Endothelial cell of umbilical vein (primary cell): ENCODE data around the gene TENM4. TPM values are rescaled to one million over a fixed set of nuclear protein-coding genes. Genes with fewer than 3 reads are reported as not detected.

Experiments used
- BruUV-seq: library from RNA; stranded (reverse); fragments of 400-500 nt; replicated peaks from 2 replicates; lab custom pipeline; 2021; lab: Mats Ljungman, UMichigan
- CTCF ChIA-PET: fragments of 300-600, 350-600 bp; sonication (Branson Sonifier 250); formaldehyde crosslinking; loops from one replicate; lab custom pipeline; 2021; ENCODE audit warnings: antibody characterized with exemption, inconsistent platforms; lab: Charles Lee
- POLR2A ChIA-PET: fragments of 300-600, 350-600 bp; sonication (Branson Sonifier 250); formaldehyde crosslinking; loops from one replicate; lab custom pipeline; 2021; ENCODE audit warnings: antibody characterized with exemption, inconsistent platforms; lab: Charles Lee
- DNase-seq: peaks from one replicate; pipeline ENCODE4 v3.0.0-alpha.2; 2011; ENCODE audit warnings: low read depth, low spot score
- FAIRE-seq: peaks from 2 replicates; lab custom pipeline; 2011; peaks lifted over from hg19 to GRCh38; lab: Jason Lieb, UNC
- H2AFZ ChIP-seq: 2 replicates; pipeline ENCODE4 v1.6.0; 2012; ENCODE audit warnings: low read depth, low read length, control low read depth, inconsistent platforms
- H3K27ac ChIP-seq: 2 replicates; pipeline ENCODE4 v1.5.1; 2011; ENCODE audit warnings: low read depth, mild to moderate bottlenecking, control low read depth, low read length, moderate library complexity; ENCODE audit not compliant: insufficient read depth
- H3K27me3 ChIP-seq, 2 experiments: 2 replicates each; pipeline versions ENCODE4 v1.6.0 to v1.6.1; 2011; ENCODE audit warnings: low read length in 2 of 2, mixed read lengths in 1 of 2; ENCODE audit not compliant: control insufficient read depth in 2 of 2, insufficient read depth in 2 of 2
- H3K36me3 ChIP-seq, 2 experiments: 2 replicates in 1 of 2; 3 replicates in 1 of 2; pipeline ENCODE4 v1.5.1; 2011; ENCODE audit warnings: low read length in 2 of 2, mild to moderate bottlenecking in 1 of 2, moderate library complexity in 1 of 2; ENCODE audit not compliant: control insufficient read depth in 2 of 2, insufficient read depth in 2 of 2; ENCODE audit errors: extremely low read depth in 1 of 2
- H3K4me1 ChIP-seq: 3 replicates; pipeline ENCODE4 v1.5.1; 2011; ENCODE audit warnings: mild to moderate bottlenecking, low read length; ENCODE audit not compliant: control insufficient read depth, insufficient read depth; ENCODE audit errors: extremely low read depth
- H3K4me2 ChIP-seq: 2 replicates; pipeline ENCODE4 v1.6.1; 2011; ENCODE audit warnings: low read length, control low read depth, mixed read lengths; ENCODE audit not compliant: insufficient read depth
- H3K4me3 ChIP-seq, 3 experiments: fragments of 200-600 bp in 1 of 3; sonication (generic), shearing (Covaris generic) in 1 of 3; replicated peaks in 1 of 3; 2 replicates each; pipeline ENCODE4 v1.5.1; 2011 to 2016; ENCODE audit warnings: control low read depth in 3 of 3, low read length in 3 of 3, mild to moderate bottlenecking in 2 of 3, inconsistent platforms in 1 of 3, low read depth in 1 of 3, moderate library complexity in 1 of 3; ENCODE audit not compliant: insufficient read depth in 1 of 3
- H3K79me2 ChIP-seq: 2 replicates; pipeline ENCODE4 v1.6.0; 2012; ENCODE audit warnings: low read length, inconsistent platforms; ENCODE audit not compliant: control insufficient read depth, insufficient read depth
- H3K9ac ChIP-seq: replicated peaks from 2 replicates; pipeline ENCODE3; 2011; ENCODE audit warnings: low read length, control low read depth; ENCODE audit not compliant: insufficient read depth; ENCODE audit errors: extremely low read depth
- H3K9me1 ChIP-seq: replicated peaks from 3 replicates; pipeline ENCODE4 v1.6.0; 2011; ENCODE audit warnings: mild to moderate bottlenecking, low read length; ENCODE audit not compliant: control insufficient read depth, insufficient read depth; ENCODE audit errors: extremely low read depth
- H3K9me3 ChIP-seq: replicated peaks from 2 replicates; pipeline ENCODE4 v1.5.1; 2012; ENCODE audit warnings: low read length, inconsistent platforms; ENCODE audit not compliant: control insufficient read depth, insufficient read depth
- H4K20me1 ChIP-seq: replicated peaks from 2 replicates; pipeline ENCODE3; 2011; ENCODE audit warnings: mild to moderate bottlenecking, low read length; ENCODE audit not compliant: control insufficient read depth, insufficient read depth; ENCODE audit errors: extremely low read depth
- CTCF ChIP-seq, 2 donors: IDR thresholded peaks; 1 replicate in 1 of 2; 2 replicates in 1 of 2; pipeline ENCODE4 v1.5.1; 2011; ENCODE audit warnings: low read length in 2 of 2, mild to moderate bottlenecking in 2 of 2, moderate library complexity in 2 of 2, control low read depth in 1 of 2, inconsistent platforms in 1 of 2, low read depth in 1 of 2; ENCODE audit not compliant: insufficient read depth in 1 of 2; ENCODE audit errors: extremely low read depth in 1 of 2
- EZH2 ChIP-seq: IDR thresholded peaks from 2 replicates; pipeline ENCODE4 v1.6.1; 2012; ENCODE audit warnings: borderline replicate concordance, low read depth, mild to moderate bottlenecking, moderate library complexity, low read length, inconsistent platforms; ENCODE audit not compliant: severe bottlenecking
- GATA2 ChIP-seq: IDR thresholded peaks from 2 replicates; pipeline ENCODE4 v1.7.0; 2011; ENCODE audit warnings: low read depth, mild to moderate bottlenecking, moderate library complexity, mixed read lengths, low read length; ENCODE audit not compliant: insufficient read length, insufficient read depth
- MAX ChIP-seq: IDR thresholded peaks from 2 replicates; pipeline ENCODE4 v1.6.1; 2011; ENCODE audit not compliant: insufficient read depth, insufficient read length
- MYC ChIP-seq: IDR thresholded peaks from one replicate; pipeline ENCODE4 v1.6.1; 2011; ENCODE audit warnings: mild to moderate bottlenecking, low read depth, low read length
- dilution Hi-C: fragments of 300-500 bp; cut with MboI; formaldehyde crosslinking; loops from one replicate; pipeline ENCODE4 v1.15.0; 2019; ENCODE audit warnings: low sequenced_read_pairs; ENCODE audit not compliant: extremely low pct_ligation_motif_present
- intact Hi-C: fragments of 100-400 bp; cut with micrococcal nuclease; formaldehyde crosslinking; loops from one replicate; pipeline ENCODE4 v1.10.0; 2022
- polyA plus RNA-seq, 4 experiments: library from polyadenylated mRNA; depleted of rRNA in 3 of 4; stranded (reverse) in 3 of 4; unstranded in 1 of 4; fragments of >200 nt; gene quantifications; 2 replicates each; pipeline versions ENCODE4 v1.2.1 to v1.2.3, GENCODE V29; 2011 to 2012; ENCODE audit warnings: missing spikeins in 1 of 4
- total RNA-seq: library from RNA; stranded (reverse); gene quantifications from 2 replicates; pipeline ENCODE4 v1.2.3, GENCODE V29; 2021

Gene TENM4
- total and polyA plus RNA-seq, 2 donors (not counting 3 experiments of a cell fraction or from before 2014, with no cell fraction given): 0.06 to 0.27 TPM

- Histone ChIP-seq H3K4me1 (no peaks in the 10 kb centered on the region), H2AFZ (no peak overlapping the region), H3K36me3 (no peaks in the 10 kb centered on the region), H4K20me1 (no peaks in the 10 kb centered on the region), H3K79me2 (no peaks in the 10 kb centered on the region), H3K9me3 (no peaks in the 10 kb centered on the region), H3K27ac (no peak overlapping the region), H3K4me3 (no peak overlapping the region), H3K9me1 (no peaks in the 10 kb centered on the region), H3K4me2 (no peak overlapping the region), H3K9ac (no peak overlapping the region), H3K27me3 (no peaks in the 10 kb centered on the region)
- intact Hi-C loops (no loop called here), dilution Hi-C loops (no loop called here)
- TF ChIP-seq MAX (no peak), EZH2 (no peak), GATA2 (no peak), CTCF (IDR thresholded peaks at IDR 0.05; ENCODE audit: extremely low read depth in 1 of 2, insufficient read depth in 1 of 2, low read depth in 1 of 2, low read length in 2 of 2) (no peak), MYC (no peak)
- ChIA-PET POLR2A (no interaction called here), CTCF (no interaction called here)
- BruUV-seq: no TSS peak
- FAIRE-seq: no peak
- no peak for DNase-seq
Observed at GRCh38 chr11:78651136-78651775, 789.6 kb downstream of the TENM4 start.
